SK-N-SH (cell line): Measurements from ENCODE around the gene CT47A1.

Experiments
- CHD2 ChIP-seq: fragments of 150-350 bp; IDR thresholded peaks from 2 replicates; pipeline ENCODE4 v1.6.1; 2018; ENCODE audit warnings: low read length; ENCODE audit not compliant: partially characterized antibody
- EP300 ChIP-seq, 2 experiments: IDR thresholded peaks; 2 replicates each; pipeline versions ENCODE4 v1.4.0 to v1.6.1; 2012; ENCODE audit warnings: borderline replicate concordance in 1 of 2, low read depth in 1 of 2, low read length in 1 of 2
- FOXJ3 ChIP-seq: sonication (generic); formaldehyde crosslinking; IDR thresholded peaks from 2 replicates; pipeline ENCODE4 v1.5.1; 2020; ENCODE audit warnings: mild to moderate bottlenecking, missing genetic modification reagents
- MXI1 ChIP-seq: IDR thresholded peaks from 2 replicates; pipeline ENCODE4 v1.6.1; 2012; ENCODE audit warnings: mild to moderate bottlenecking, low read depth, low read length, improper control_type of control experiment
- NFIC ChIP-seq: IDR thresholded peaks from 2 replicates; pipeline ENCODE4 v1.4.0; 2012; ENCODE audit warnings: borderline replicate concordance
- POLR2AphosphoS5 ChIP-seq: IDR thresholded peaks from 2 replicates; pipeline ENCODE4 v1.6.1; 2012; ENCODE audit warnings: low read depth, low read length
- RAD21 ChIP-seq: IDR thresholded peaks from 2 replicates; pipeline ENCODE4 v1.6.1; 2012; ENCODE audit warnings: mild to moderate bottlenecking, low read length
- RFX5 ChIP-seq: IDR thresholded peaks from 2 replicates; pipeline ENCODE4 v1.6.1; 2012; ENCODE audit warnings: mild to moderate bottlenecking, improper control_type of control experiment, low read length
- RXRA ChIP-seq: IDR thresholded peaks from 2 replicates; pipeline ENCODE4 v1.4.0; 2012; ENCODE audit warnings: low read depth, mild to moderate bottlenecking, borderline replicate concordance
- SIN3A ChIP-seq: IDR thresholded peaks from 2 replicates; pipeline ENCODE4 v1.6.1; 2012; ENCODE audit warnings: low read depth, mild to moderate bottlenecking, low read length, moderate library complexity, borderline replicate concordance
- SMC3 ChIP-seq: IDR thresholded peaks from 2 replicates; pipeline ENCODE4 v1.6.1; 2012; ENCODE audit warnings: low read depth, low read length, improper control_type of control experiment
- TAF1 ChIP-seq: IDR thresholded peaks from 2 replicates; pipeline ENCODE4 v1.6.1; 2012; ENCODE audit warnings: low read depth, mild to moderate bottlenecking, low read length, moderate library complexity, borderline replicate concordance
- TF ChIP-seq, protein P1 (sequence below): fragments of 200-600 bp; sonication (generic); IDR thresholded peaks from 2 replicates; pipeline ENCODE4 v1.6.1; 2017; ENCODE audit warnings: antibody characterized with exemption, mild to moderate bottlenecking, moderate library complexity

DNA sequence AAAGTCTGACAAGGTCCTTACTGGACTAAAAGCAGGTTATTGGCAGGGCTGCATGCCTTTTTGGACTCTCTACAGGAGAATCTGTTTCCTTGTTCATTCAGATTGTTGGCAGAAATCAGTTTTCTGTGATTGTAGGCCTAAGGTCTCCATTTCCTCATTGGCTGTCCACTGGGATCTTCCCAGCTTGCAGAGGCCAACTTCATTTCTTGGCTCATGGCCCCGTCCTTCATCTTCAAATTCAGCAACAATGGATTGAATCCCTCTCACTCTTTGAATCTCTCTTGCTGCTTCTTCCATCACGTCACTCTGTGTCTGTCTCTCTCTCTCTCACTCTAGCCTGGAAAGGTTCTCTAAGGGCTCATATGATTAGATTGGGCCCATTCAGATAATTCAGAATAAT, 47.0 kb upstream of the CT47A1 start:
- TF ChIP-seq, protein P1, sequence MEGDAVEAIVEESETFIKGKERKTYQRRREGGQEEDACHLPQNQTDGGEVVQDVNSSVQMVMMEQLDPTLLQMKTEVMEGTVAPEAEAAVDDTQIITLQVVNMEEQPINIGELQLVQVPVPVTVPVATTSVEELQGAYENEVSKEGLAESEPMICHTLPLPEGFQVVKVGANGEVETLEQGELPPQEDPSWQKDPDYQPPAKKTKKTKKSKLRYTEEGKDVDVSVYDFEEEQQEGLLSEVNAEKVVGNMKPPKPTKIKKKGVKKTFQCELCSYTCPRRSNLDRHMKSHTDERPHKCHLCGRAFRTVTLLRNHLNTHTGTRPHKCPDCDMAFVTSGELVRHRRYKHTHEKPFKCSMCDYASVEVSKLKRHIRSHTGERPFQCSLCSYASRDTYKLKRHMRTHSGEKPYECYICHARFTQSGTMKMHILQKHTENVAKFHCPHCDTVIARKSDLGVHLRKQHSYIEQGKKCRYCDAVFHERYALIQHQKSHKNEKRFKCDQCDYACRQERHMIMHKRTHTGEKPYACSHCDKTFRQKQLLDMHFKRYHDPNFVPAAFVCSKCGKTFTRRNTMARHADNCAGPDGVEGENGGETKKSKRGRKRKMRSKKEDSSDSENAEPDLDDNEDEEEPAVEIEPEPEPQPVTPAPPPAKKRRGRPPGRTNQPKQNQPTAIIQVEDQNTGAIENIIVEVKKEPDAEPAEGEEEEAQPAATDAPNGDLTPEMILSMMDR: no peak
- TF ChIP-seq POLR2AphosphoS5 (no peak), RFX5 (no peak), FOXJ3 (CRISPR knock-in tag) (no peak), TAF1 (no peak), NFIC (no peak), RAD21 (no peak), MXI1 (no peak), SIN3A (no peak), CHD2 (no peak), RXRA (no peak), SMC3 (no peak), EP300 (IDR thresholded peaks at IDR 0.05; ENCODE audit: borderline replicate concordance in 1 of 2, low read depth in 1 of 2, low read length in 1 of 2) (no peak)
